ENCODE measurements around the gene RAD50.
A peak's percentile ranks its signal among the peaks of the same experiment; 100 is the strongest.

RAD50 gene

GRCh38 chr5:132651838-132652469 is 95.2 kb downstream of the RAD50 start:
- H3K4me1 ChIP-seq (ENCODE audit: control insufficient read depth, insufficient read depth, low read length, unreplicated experiment): no peaks in the 10 kb centered on the region
- H3K79me2 ChIP-seq (ENCODE audit: control insufficient read depth, insufficient read depth, low read length, unreplicated experiment): no peaks in the 10 kb centered on the region
- no peaks in the 10 kb centered on the region for H3K36me3 ChIP-seq (ENCODE audit: insufficient read depth, low read length)
- no peak overlapping the region for H3K27ac ChIP-seq (ENCODE audit: low read depth, low read length)
- H3K27me3 ChIP-seq (ENCODE audit: insufficient read depth, low read length): no peaks in the 10 kb centered on the region; the same call in 1 of the 2 replicates
- H3K4me3 ChIP-seq (ENCODE audit: low read depth, low read length): no peak overlapping the region
- H2AFZ ChIP-seq (ENCODE audit: low read length, unreplicated experiment): no peak overlapping the region

- Histone ChIP-seq H3K27me3 (ENCODE audit: insufficient read depth, low read length) (no peaks in the 10 kb centered on the region; the same call in 1 of the 2 replicates), H3K4me1 (ENCODE audit: control insufficient read depth, insufficient read depth, low read length, unreplicated experiment) (no peaks in the 10 kb centered on the region), H2AFZ (ENCODE audit: low read length, unreplicated experiment) (no peak overlapping the region), H3K36me3 (ENCODE audit: insufficient read depth, low read length) (no peaks in the 10 kb centered on the region), H3K27ac (ENCODE audit: low read depth, low read length) (no peak overlapping the region), H3K79me2 (ENCODE audit: control insufficient read depth, insufficient read depth, low read length, unreplicated experiment) (no peaks in the 10 kb centered on the region), H3K4me3 (ENCODE audit: low read depth, low read length) (no peak overlapping the region)
Measured at GRCh38 chr5:132653716-132654115, 96.9 kb downstream of the RAD50 start.

- Histone ChIP-seq H3K4me3 (ENCODE audit: low read depth, low read length) (peak overlapping the region; percentile 75), H3K27ac (ENCODE audit: low read depth, low read length) (no peak overlapping the region), H3K27me3 (ENCODE audit: insufficient read depth, low read length) (no peaks in the 10 kb centered on the region; the same call in 1 of the 2 replicates), H3K4me1 (ENCODE audit: control insufficient read depth, insufficient read depth, low read length, unreplicated experiment) (no peaks in the 10 kb centered on the region), H3K79me2 (ENCODE audit: control insufficient read depth, insufficient read depth, low read length, unreplicated experiment) (no peaks in the 10 kb centered on the region), H3K36me3 (ENCODE audit: insufficient read depth, low read length) (no peaks in the 10 kb centered on the region), H2AFZ (ENCODE audit: low read length, unreplicated experiment) (peak overlapping the region; percentile 76)
Measured at GRCh38 chr5:132655821-132656773, 99.3 kb downstream of the RAD50 start.

GRCh38 chr5:132656774-132657355 is 100.1 kb downstream of the RAD50 start:
- Histone ChIP-seq H3K4me3 (ENCODE audit: low read depth, low read length) (peak overlapping the region; percentile 75), H3K27ac (ENCODE audit: low read depth, low read length) (no peak overlapping the region), H3K27me3 (ENCODE audit: insufficient read depth, low read length) (no peaks in the 10 kb centered on the region; the same call in 1 of the 2 replicates), H3K36me3 (ENCODE audit: insufficient read depth, low read length) (no peaks in the 10 kb centered on the region), H3K79me2 (ENCODE audit: control insufficient read depth, insufficient read depth, low read length, unreplicated experiment) (no peaks in the 10 kb centered on the region), H2AFZ (ENCODE audit: low read length, unreplicated experiment) (peak overlapping the region; percentile 76), H3K4me1 (ENCODE audit: control insufficient read depth, insufficient read depth, low read length, unreplicated experiment) (no peaks in the 10 kb centered on the region)

GRCh38 chr5:132657676-132658380 is 101.1 kb downstream of the RAD50 start, which contains the start of gene IL13:
Gene IL13 (plus strand): TSS chr5:132658173. CDS start chr5:132658187, 14 bp downstream.
- Histone ChIP-seq H3K36me3 (ENCODE audit: insufficient read depth, low read length) (no peaks in the 10 kb centered on the region), H3K27me3 (ENCODE audit: insufficient read depth, low read length) (no peaks in the 10 kb centered on the region; the same call in 1 of the 2 replicates), H2AFZ (ENCODE audit: low read length, unreplicated experiment) (no peak within 1 kb of the TSS), H3K27ac (ENCODE audit: low read depth, low read length) (no peak within 1 kb of the TSS), H3K4me3 (ENCODE audit: low read depth, low read length) (no peak within 1 kb of the TSS), H3K79me2 (ENCODE audit: control insufficient read depth, insufficient read depth, low read length, unreplicated experiment) (no peaks in the 10 kb centered on the region), H3K4me1 (ENCODE audit: control insufficient read depth, insufficient read depth, low read length, unreplicated experiment) (no peaks in the 10 kb centered on the region)

GRCh38 chr5:132658381-132659302 is 101.9 kb downstream of the RAD50 start:
- no peak overlapping the region for H3K4me3 ChIP-seq (ENCODE audit: low read depth, low read length)
- no peaks in the 10 kb centered on the region for H3K36me3 ChIP-seq (ENCODE audit: insufficient read depth, low read length)
- H3K79me2 ChIP-seq (ENCODE audit: control insufficient read depth, insufficient read depth, low read length, unreplicated experiment): no peaks in the 10 kb centered on the region
- no peak overlapping the region for H3K27ac ChIP-seq (ENCODE audit: low read depth, low read length)
- no peak overlapping the region for H2AFZ ChIP-seq (ENCODE audit: low read length, unreplicated experiment)
- no peaks in the 10 kb centered on the region for H3K4me1 ChIP-seq (ENCODE audit: control insufficient read depth, insufficient read depth, low read length, unreplicated experiment)
- H3K27me3 ChIP-seq (ENCODE audit: insufficient read depth, low read length): no peaks in the 10 kb centered on the region; the same call in 1 of the 2 replicates

GRCh38 chr5:132659598-132660493 is 103.1 kb downstream of the RAD50 start:
- H3K79me2 ChIP-seq (ENCODE audit: control insufficient read depth, insufficient read depth, low read length, unreplicated experiment): no peaks in the 10 kb centered on the region
- H2AFZ ChIP-seq (ENCODE audit: low read length, unreplicated experiment): no peak overlapping the region
- no peaks in the 10 kb centered on the region for H3K27me3 ChIP-seq (ENCODE audit: insufficient read depth, low read length)
- no peaks in the 10 kb centered on the region for H3K4me1 ChIP-seq (ENCODE audit: control insufficient read depth, insufficient read depth, low read length, unreplicated experiment)
- H3K4me3 ChIP-seq (ENCODE audit: low read depth, low read length): no peak overlapping the region
- H3K27ac ChIP-seq (ENCODE audit: low read depth, low read length): no peak overlapping the region
- H3K36me3 ChIP-seq (ENCODE audit: insufficient read depth, low read length): no peaks in the 10 kb centered on the region

- Histone ChIP-seq H3K36me3 (ENCODE audit: insufficient read depth, low read length) (no peaks in the 10 kb centered on the region), H3K4me3 (ENCODE audit: low read depth, low read length) (no peak overlapping the region), H3K4me1 (ENCODE audit: control insufficient read depth, insufficient read depth, low read length, unreplicated experiment) (no peaks in the 10 kb centered on the region), H3K27ac (ENCODE audit: low read depth, low read length) (no peak overlapping the region), H3K79me2 (ENCODE audit: control insufficient read depth, insufficient read depth, low read length, unreplicated experiment) (no peaks in the 10 kb centered on the region), H3K27me3 (ENCODE audit: insufficient read depth, low read length) (no peaks in the 10 kb centered on the region), H2AFZ (ENCODE audit: low read length, unreplicated experiment) (no peak overlapping the region)
Measured at GRCh38 chr5:132661231-132662003, 104.6 kb downstream of the RAD50 start.
